SK-N-SH (cell line): ENCODE results near the gene TEX19. TPM values are rescaled to one million over a fixed set of nuclear protein-coding genes. Genes with fewer than 3 reads are reported as not detected.

Experiments used
- CTCF ChIA-PET: fragments of 300-600, 350-600 bp; formaldehyde crosslinking; extraction: SDS; loops from one replicate; lab custom pipeline; 2021; lab: Yijun Ruan, JAX
- POLR2A ChIA-PET: fragments of 350-600 bp; sonication (Branson Sonifier 250); formaldehyde crosslinking; extraction: SDS; loops from one replicate; lab custom pipeline; 2020; ENCODE audit warnings: antibody characterized with exemption, inconsistent platforms; lab: Yijun Ruan, JAX
- DNase-seq: peaks from one replicate; pipeline ENCODE4 v3.0.0; 2012
- H2AFZ ChIP-seq: fragments of 200-600 bp; sonication (generic); 2 replicates; pipeline ENCODE4 v1.8.1; 2016; ENCODE audit warnings: antibody characterized with exemption, mild to moderate bottlenecking, low read depth
- H3F3A ChIP-seq: fragments of 200-600 bp; sonication (generic); replicated peaks from 2 replicates; pipeline ENCODE3; 2016; ENCODE audit warnings: antibody characterized with exemption, mild to moderate bottlenecking; ENCODE audit not compliant: insufficient read depth
- H3K27ac ChIP-seq, 2 experiments: fragments of 200-500 bp in 1 of 2; fragments of 200-600 bp in 1 of 2; sonication (Bioruptor generic) in 1 of 2; sonication (generic), shearing (Covaris generic) in 1 of 2; 2 replicates each; pipeline versions ENCODE4 v1.5.1 to v1.6.1; 2014 to 2016; ENCODE audit warnings: low read depth in 2 of 2, inconsistent platforms in 1 of 2, low read length in 1 of 2, mild to moderate bottlenecking in 1 of 2, mixed read lengths in 1 of 2
- H3K27me3 ChIP-seq: fragments of 200-600 bp; sonication (generic), shearing (Covaris generic); 2 replicates; pipeline ENCODE4 v1.6.1; 2016; ENCODE audit warnings: mixed run types; ENCODE audit not compliant: insufficient read depth
- H3K36me3 ChIP-seq, 2 experiments: fragments of 200-500 bp in 1 of 2; fragments of 200-600 bp in 1 of 2; sonication (Bioruptor generic) in 1 of 2; sonication (generic) in 1 of 2; replicated peaks in 1 of 2; 2 replicates each; pipeline versions ENCODE3 to v1.5.1; 2014 to 2016; ENCODE audit warnings: low read length in 1 of 2, mild to moderate bottlenecking in 1 of 2; ENCODE audit not compliant: insufficient read depth in 2 of 2, control insufficient read depth in 1 of 2
- H3K4me1 ChIP-seq, 2 experiments: fragments of 200-500 bp in 1 of 2; fragments of 200-600 bp in 1 of 2; sonication (Bioruptor generic) in 1 of 2; sonication (generic), shearing (Covaris generic) in 1 of 2; 2 replicates each; pipeline versions ENCODE4 v1.5.1 to v1.6.1; 2014 to 2016; ENCODE audit warnings: low read depth in 1 of 2, low read length in 1 of 2, mixed run types in 1 of 2; ENCODE audit not compliant: insufficient read depth in 2 of 2, control insufficient read depth in 1 of 2
- H3K4me2 ChIP-seq: fragments of 200-600 bp; sonication (generic), shearing (Covaris generic); 2 replicates; pipeline ENCODE4 v1.6.1; 2017; ENCODE audit warnings: mixed run types
- H3K4me3 ChIP-seq, 2 experiments: fragments of 200-500 bp in 1 of 2; fragments of 200-600 bp in 1 of 2; sonication (Bioruptor generic) in 1 of 2; sonication (generic), shearing (Covaris generic) in 1 of 2; 2 replicates each; pipeline versions ENCODE4 v1.5.1 to v1.8.1; 2014 to 2016; ENCODE audit warnings: low read depth in 2 of 2, inconsistent platforms in 1 of 2, low read length in 1 of 2, mild to moderate bottlenecking in 1 of 2, mixed read lengths in 1 of 2, moderate library complexity in 1 of 2
- H3K79me2 ChIP-seq: fragments of 200-600 bp; sonication (generic); 2 replicates; pipeline ENCODE4 v1.8.1; 2017; ENCODE audit warnings: mild to moderate bottlenecking; ENCODE audit not compliant: insufficient read depth
- H3K9ac ChIP-seq: fragments of 200-600 bp; sonication (generic); 2 replicates; pipeline ENCODE4 v1.6.1; 2017; ENCODE audit warnings: mixed run types
- H3K9me2 ChIP-seq: fragments of 200-600 bp; sonication (generic); 2 replicates; pipeline ENCODE4 v1.6.1; 2017; ENCODE audit warnings: mixed run types
- H3K9me3 ChIP-seq: fragments of 200-600 bp; sonication (generic); 2 replicates; pipeline ENCODE4 v1.6.1; 2017; ENCODE audit warnings: mixed run types, mild to moderate bottlenecking, moderate library complexity
- H4K20me1 ChIP-seq: fragments of 200-600 bp; sonication (generic); 2 replicates; pipeline ENCODE4 v1.6.1; 2017; ENCODE audit warnings: mild to moderate bottlenecking, mixed run types; ENCODE audit not compliant: insufficient read depth
- ELF1 ChIP-seq: IDR thresholded peaks from 2 replicates; pipeline ENCODE4 v1.4.0; 2012
- FOXM1 ChIP-seq: IDR thresholded peaks from 2 replicates; pipeline ENCODE4 v1.4.0; 2012; ENCODE audit warnings: low read depth, mild to moderate bottlenecking
- MEF2A ChIP-seq: IDR thresholded peaks from 2 replicates; pipeline ENCODE4 v1.4.0; 2012; ENCODE audit warnings: low read depth, borderline replicate concordance
- NFIC ChIP-seq: IDR thresholded peaks from 2 replicates; pipeline ENCODE4 v1.4.0; 2012; ENCODE audit warnings: borderline replicate concordance
- NRF1 ChIP-seq: IDR thresholded peaks from 2 replicates; pipeline ENCODE4 v1.6.1; 2012; ENCODE audit warnings: low read depth, mild to moderate bottlenecking, low read length
- POLR2AphosphoS5 ChIP-seq: IDR thresholded peaks from 2 replicates; pipeline ENCODE4 v1.6.1; 2012; ENCODE audit warnings: low read depth, low read length
- TEAD4 ChIP-seq: IDR thresholded peaks from 2 replicates; pipeline ENCODE4 v1.4.0; 2012; ENCODE audit warnings: mild to moderate bottlenecking, borderline replicate concordance; ENCODE audit not compliant: insufficient read depth
- ZBTB33 ChIP-seq: IDR thresholded peaks from 2 replicates; pipeline ENCODE4 v1.4.0; 2012; ENCODE audit warnings: low read depth, borderline replicate concordance
- WGBS: methylation state at CpG from one replicate; pipeline ENCODE4 v1.1.6; 2017; ENCODE audit warnings: low lambda C conversion rate; 5-methylcytosine and 5-hydroxymethylcytosine counted together
- polyA plus RNA-seq, 3 experiments: library from polyadenylated mRNA; depleted of rRNA; stranded (reverse); fragments of >200 nt; gene quantifications; 2 replicates each; pipeline ENCODE4 v1.2.3, GENCODE V29; 2012

TEX19 gene
- polyA plus RNA-seq, 1 of the 3 experiments (the other 2 are of a cell fraction), result 0.10 TPM

GRCh38 chr17:82367724-82368524 is 8.9 kb downstream of the TEX19 start:
- Histone ChIP-seq H2AFZ (peak overlapping the region; percentile 48; the same call in 1 of the 2 replicates), H3K9me3 (no peaks in the 10 kb centered on the region), H3K9me2 (no peaks in the 10 kb centered on the region), H3K79me2 (no peaks in the 10 kb centered on the region), H3K36me3 (no peaks in the 10 kb centered on the region), H3K27ac (no peak overlapping the region), H3K27me3 (peaks cover 37% of the 10 kb centered on the region), H3K4me1 (peaks cover 3 to 6% of the 10 kb centered on the region in 2 experiments; a peak in 1 of 4 replicates), H3K9ac (no peak overlapping the region), H3K4me2 (no peak overlapping the region), H4K20me1 (no peaks in the 10 kb centered on the region), H3F3A (peaks cover 6% of the 10 kb centered on the region), H3K4me3 (no peak overlapping the region)
- CTCF ChIA-PET, result no interaction called here
- 89% methylated on average over 14 of the region's 14 CpGs for WGBS
- TF ChIP-seq ELF1 (no peak), MEF2A (no peak), NFIC (no peak), FOXM1 (no peak)
- peak; percentile 64 for DNase-seq
- POLR2A ChIA-PET, result no interaction called here

- no peak overlapping the region for H3K4me2 ChIP-seq
- H3K36me3 ChIP-seq, result no peaks in the 10 kb centered on the region
- no peaks in the 10 kb centered on the region for H3K9me3 ChIP-seq
- no peaks in the 10 kb centered on the region for H3K9me2 ChIP-seq
- no peak for DNase-seq
- no peak overlapping the region for H2AFZ ChIP-seq
- POLR2A ChIA-PET, result interaction anchor here (1.0 to 1.3 kb wide), 3 partner anchors 13 to 127 kb away, joined by 3 to 5 read pairs (median 3); no protein-coding TSS in a partner anchor
- H3K9ac ChIP-seq, result no peak overlapping the region
- H3K4me1 ChIP-seq, result peaks cover 3 to 9% of the 10 kb centered on the region in 2 experiments; a peak in 1 of 4 replicates
- H3K79me2 ChIP-seq, result no peaks in the 10 kb centered on the region
- no peak overlapping the region for H3K4me3 ChIP-seq
- peaks cover 10% of the 10 kb centered on the region for H3F3A ChIP-seq
- TF ChIP-seq TEAD4 (no peak), POLR2AphosphoS5 (no peak), NRF1 (no peak), ZBTB33 (no peak)
- WGBS, result 92% methylated on average over 7 of the region's 7 CpGs
- H3K27ac ChIP-seq, result no peak overlapping the region
- H3K27me3 ChIP-seq, result peaks cover 48% of the 10 kb centered on the region
- H4K20me1 ChIP-seq, result no peaks in the 10 kb centered on the region
- CTCF ChIA-PET, result interaction anchor here (1.7 to 2.3 kb wide), 3 partner anchors 11 to 45 kb away, joined by 5 to 12 read pairs (median 7); partner anchors contain the start of gene TEX19
Observed at GRCh38 chr17:82369211-82369610, 10.2 kb downstream of the TEX19 start.
